NCI-H69 (cell line): Measurements from ENCODE around the gene SCIN.
"Not testable (repeated sequence)": the region's sequence is repeated elsewhere in the genome, so short reads cannot be mapped to it uniquely, and the experiment has no call there.

Source experiments
- DNase-seq: peaks from one replicate; lab custom pipeline; 2025; lab: John Stamatoyannopoulos, UW

SCIN gene

DNA sequence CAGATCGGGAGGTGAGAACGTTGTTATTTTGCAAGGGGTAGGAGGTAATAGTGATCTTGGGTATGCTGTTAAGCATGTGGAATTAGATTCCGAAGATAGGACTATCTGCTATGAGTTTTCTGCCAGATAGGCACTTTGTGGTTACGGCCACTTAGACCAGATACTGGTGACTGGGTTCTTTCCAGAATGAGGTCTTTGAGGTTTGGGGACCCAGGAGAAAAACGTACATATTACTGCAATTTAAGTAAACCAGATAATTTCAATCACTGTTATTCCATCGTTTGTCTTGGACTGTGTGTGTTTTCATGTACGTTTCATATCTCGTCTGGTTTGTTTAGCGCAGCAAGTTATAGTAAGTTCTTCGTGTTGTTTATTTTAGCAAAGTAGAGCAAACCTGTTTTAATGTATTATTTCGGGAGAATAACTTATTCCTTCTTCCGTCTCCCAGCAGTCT, 117.2 kb downstream of the SCIN start:
- DNase-seq = no peak

DNA sequence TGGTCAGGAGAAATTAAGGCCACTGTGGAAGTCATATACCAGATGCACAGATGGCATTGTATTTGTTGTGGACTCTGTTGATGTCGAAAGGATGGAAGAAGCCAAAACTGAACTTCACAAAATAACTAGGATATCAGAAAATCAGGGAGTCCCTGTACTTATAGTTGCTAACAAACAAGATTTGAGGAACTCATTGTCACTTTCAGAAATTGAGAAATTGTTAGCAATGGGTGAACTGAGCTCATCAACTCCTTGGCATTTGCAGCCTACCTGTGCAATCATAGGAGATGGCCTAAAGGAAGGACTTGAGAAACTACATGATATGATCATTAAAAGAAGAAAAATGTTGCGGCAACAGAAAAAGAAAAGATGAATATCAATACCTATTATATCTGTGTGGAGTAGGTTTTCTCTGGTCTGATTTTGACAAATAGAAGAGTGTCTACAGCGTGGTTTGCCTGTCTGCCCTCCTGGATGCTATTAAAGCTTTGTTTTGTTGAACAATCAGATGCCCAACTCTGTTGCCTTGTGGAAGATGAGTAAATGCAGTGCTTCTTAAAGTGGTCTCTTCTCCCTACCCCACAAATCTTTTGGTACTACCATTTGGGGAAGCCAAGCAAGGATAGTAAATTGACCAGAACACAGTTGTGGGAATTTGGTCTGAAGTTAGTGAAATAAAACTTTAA, 118.1 kb downstream of the SCIN start:
- not testable (repeated sequence) for DNase-seq

DNA sequence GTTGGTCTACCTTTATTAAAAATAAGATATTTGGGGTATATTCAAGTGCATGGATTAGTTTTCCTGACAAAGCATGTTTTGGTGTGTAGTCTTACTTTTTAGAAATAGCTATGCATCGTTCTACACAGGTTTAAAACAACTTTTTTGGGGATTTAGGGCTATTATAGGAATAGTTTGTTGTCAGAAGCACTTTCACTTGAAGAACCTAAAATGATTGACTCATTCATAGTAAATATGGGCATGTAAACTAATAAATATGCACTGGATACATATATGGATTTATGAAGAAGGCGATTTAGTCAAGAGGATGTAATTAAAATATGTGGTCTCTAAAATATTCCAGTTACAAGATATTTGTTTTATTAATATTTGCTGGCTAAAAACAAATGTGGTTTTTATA, 118.9 kb downstream of the SCIN start:
- no peak for DNase-seq

DNA sequence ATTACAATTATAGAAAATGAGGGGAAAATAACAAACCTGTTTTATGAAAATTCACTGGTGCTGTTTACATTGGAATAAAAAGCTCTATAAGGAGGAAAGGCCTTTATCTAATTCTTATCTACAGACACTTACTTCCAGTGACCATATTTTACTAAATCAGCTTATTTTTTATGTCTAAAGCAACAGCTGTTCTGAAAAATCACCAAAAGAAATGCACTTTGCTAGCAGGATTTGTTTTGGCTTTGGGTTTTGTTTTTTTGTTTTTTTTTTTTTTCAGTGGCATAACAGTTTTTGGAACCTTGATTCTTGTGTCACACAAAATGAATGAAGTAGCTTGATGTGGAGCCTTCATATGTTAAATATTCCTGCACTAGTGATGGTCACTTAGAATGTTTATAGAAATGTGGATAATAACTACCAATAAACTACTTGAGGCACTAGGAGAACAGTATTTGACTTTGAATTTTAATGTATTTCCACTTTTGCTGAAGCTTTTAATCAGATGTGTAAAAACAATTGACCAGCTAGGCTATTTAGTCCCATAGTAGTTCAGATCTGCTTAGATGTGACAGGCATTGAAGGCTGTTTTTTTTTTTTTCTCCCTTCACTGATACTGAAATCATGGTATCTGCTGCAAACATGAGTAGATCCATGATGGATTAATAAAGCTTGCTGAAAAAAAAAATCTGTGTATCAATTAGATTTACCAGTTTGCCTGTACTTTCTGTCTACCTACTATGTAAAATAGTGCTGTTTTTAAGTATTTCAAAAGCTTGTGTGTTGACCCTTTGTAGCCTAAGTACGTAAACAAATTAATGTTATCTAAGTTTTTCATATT, 119.7 kb downstream of the SCIN start:
- DNase-seq = no peak

DNA sequence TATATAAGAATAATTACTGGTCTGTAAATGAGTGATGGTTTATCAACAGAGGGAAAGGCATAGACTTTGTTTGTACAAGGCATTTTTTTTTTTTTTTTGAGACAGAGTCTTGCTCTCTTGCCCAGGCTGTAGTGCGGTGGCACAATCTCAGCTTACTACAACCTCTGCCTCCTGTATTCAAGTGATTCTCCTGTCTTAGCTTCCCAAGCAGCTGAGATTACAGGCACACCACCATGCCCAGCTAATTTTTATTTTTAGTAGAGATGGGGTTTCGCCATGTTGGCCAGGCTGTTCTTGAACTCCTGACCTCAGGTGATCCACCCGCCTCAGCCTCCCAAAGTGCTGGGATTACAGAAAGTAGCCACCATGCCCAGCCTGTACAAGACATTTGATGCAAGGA, 120.9 kb downstream of the SCIN start:
- not testable (repeated sequence) for DNase-seq

DNA sequence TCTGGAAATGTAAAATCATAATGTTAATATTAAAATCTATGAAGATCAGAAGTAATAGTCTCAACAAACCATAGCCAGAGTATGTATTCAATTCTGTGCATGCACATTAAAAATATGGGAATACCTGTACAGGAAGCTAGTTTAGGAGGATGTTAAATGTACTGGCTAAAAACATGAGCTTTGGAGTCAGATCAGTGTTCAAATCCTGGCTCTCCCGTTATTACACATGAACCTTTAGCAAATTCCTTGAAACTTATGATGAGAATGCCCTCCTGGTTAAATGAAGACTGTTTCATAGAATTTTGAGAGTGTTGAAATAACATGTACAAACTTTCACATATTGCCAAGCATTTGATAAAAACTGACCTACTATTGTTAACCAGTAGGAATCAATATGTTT, 121.5 kb downstream of the SCIN start:
- DNase-seq = no peak

DNA sequence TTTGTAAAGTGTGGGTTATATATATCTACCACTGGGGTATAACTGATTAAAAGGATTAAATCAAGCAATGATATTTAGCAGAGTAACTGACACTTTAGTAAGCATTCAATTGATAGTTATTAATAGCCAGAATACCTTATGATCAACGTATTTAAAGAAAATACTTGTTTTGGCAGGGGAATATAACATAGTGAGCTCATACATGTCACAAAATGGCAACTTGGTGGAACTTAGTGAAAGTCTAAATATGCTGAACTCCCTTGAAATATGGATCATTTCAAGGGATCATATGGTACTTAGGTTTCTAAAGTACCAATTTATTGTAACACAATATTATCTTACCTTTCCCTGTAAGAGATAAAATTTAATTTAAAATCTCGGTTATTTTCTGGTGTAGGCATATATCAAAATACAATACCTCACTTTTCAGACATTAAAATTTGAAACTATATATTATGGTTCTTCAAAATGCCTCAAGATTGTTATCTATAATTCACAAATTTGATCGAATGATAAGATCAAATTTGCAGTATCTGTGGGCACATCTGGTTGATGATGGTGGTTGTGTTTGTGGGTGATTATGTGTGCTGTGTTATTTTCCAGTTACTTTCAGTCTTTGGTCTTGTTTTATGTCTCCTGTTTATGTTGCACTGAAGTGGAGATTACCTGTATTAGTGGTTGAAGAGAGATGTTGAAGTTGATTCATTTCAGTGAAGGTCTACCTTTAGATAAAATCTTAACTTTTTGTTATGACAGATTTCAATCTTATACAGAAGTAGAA, 122.1 kb downstream of the SCIN start:
- no peak for DNase-seq

DNA sequence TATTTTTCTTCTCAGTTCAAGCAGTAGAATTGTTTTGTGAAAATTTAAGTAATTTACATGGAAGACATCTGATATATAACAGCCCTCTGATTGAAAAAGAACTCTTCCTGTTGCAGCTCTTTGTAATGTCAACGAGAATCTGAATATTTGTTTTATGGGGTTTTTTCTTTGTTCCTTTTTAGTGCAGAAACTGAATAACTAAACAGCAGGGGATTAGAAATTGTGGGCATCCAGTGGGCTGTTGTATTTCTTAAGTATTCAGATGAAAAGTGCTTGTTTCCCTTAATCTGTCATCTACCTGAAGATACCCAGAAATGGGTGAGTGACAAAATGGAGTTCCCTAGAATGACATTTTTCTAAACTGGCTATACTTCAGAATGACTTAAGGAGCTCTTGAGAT, 124.3 kb downstream of the SCIN start:
- no peak for DNase-seq

DNA sequence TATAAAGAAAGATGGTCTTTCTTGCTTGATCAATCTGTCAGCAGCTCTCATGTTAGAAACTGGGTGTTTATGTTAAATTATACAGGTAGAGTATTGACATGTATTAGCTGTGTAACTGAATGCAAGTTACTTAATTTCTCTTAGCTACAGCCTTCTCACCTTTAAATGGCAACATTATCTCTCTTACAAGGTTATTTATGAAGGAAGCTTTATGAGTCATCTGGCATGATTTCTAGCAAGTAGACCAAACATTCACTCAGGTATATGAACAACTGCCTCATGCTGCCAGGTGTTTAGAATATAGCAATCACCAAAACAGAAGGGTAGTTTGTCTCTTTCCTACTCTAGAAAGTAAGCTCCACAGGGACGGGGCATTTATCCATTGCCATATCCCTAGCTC, 125.4 kb downstream of the SCIN start:
- peak; percentile 50 for DNase-seq

DNA sequence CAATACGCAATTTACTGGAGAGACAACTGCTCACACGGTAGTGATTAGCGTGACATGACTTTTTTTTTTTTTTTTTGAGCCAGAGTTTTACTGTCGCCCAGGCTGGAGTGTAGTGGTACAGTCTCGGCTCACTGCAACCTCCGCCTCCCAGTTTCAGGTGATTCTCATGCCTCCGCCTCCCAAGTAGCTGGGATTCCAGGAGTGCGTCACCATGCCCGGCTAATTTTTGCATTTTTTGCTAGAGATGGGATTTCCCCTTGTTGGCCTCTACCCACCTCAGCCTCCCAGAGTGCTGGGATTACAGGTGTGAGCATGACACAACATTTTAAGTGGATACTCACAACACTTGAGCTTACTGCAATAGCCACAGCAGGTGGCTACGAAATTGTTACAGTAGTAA, 128.8 kb downstream of the SCIN start:
- no peak for DNase-seq

DNA sequence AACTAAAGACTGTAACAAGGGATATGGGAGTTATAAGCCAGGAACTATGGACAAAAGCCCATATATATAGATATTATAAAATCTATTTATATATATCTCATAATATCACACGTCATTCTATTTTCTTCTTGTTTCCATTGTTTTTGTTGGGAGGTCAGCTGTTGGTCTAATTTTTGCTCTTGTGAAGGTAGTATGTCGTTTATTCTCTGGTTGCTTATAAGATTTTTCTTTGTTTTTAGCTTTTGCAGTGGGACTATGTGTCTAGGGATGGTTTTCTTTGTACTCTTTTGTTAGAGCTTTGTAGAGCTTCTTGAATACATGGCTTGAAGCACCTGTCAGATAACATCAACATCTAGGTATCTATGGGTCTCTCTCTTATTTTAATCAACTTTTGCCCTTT, 130.9 kb downstream of the SCIN start:
- no peak for DNase-seq

DNA sequence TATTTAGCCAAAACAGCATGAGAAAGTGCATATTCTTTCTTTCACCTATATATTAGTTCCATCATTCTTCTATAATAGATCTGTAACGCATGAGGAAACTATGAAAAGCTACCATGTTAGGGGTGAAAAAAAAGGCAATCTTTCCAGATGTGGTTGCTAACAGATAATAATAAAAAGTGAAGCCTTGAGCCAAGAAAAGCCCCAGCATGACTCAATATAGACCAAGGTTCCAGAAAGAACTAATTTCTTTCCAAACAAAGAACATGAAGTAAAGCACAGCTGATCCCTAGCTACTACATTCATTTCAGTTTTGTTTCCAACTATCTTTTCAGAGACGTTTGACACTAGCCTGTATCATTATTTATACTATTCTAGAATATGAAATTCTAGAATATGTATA, 133.4 kb downstream of the SCIN start:
- no peak for DNase-seq

DNA sequence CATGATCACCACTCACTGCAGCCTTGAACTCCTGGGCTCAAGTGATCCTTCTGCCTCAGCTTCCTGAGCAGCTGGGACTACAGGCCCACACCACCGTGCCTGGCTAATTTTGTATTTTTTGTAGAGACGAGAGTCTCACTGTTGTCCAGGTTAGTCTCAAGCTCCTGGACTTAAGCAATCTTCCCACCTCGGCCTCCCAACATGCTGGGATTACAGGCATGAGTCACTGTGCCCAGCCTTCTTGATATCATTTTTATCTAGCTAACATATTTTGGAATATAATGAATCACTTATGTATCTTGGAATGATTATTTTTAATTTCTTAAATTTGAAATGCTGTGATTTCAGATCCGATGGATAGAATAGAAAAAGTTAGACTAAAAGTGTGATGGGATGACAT, 135.4 kb downstream of the SCIN start:
- DNase-seq = no peak

DNA sequence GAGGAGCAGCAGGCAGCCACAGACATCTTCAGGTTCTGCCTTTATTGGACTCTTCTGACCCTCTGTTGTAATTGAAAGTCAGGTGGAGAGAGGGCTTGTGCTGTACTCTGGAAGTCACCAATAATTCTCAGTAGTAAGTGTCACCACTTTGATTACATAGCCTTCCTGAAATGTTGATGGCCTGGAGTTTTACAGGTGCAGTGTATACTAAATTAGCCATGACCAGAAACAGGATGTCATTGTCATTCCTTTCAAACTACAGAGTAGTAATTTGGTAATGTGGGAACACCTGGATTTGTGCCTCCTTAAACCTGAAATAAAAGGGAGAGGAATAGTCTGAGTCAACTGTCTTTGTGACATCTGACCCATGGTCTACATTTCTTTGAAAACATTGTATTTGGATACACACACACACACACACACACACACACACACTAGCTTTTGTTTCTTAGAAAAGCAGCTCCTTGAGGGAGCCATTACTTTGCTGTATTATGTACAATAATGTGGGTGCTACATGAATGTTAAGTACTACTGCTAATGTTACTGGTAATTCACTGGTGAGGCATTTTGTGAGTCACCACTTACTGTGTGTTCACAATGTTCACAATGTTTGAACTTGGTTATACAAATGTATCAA, 136.5 kb downstream of the SCIN start:
- DNase-seq = peak; percentile 95

DNA sequence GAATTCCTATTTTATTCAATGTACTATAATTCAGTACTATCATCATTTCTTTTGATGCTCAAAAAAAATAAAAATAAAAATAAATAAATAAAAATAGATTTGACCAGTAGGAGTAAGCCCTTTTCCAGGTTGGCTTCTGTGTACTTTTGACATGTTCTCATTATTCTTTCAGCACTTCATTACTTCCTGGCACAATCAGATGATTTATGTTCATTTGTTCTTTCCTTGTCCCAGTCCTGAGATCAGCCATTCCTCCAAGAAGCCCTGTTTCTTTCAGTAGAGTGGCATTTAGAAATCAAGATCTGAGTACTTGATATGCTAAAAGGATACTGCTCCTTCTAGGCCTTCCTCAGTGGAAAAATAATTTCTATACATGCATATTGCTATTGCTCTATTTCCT, 137.8 kb downstream of the SCIN start:
- DNase-seq = no peak
